Trophoblast cell (in vitro differentiated cells and primary cell): ENCODE results near the gene DEUP1.

ENCODE experiments used
- DNase-seq, 2 donors: peaks; one replicate each; pipeline ENCODE4 v3.0.0-alpha.2; 2016
- H2AFZ ChIP-seq: 2 replicates; pipeline ENCODE4 v1.6.1; 2013; ENCODE audit warnings: low read length, moderate library complexity, mild to moderate bottlenecking; ENCODE audit not compliant: insufficient read depth, poor library complexity
- H2AK5ac ChIP-seq: 2 replicates; pipeline ENCODE4 v1.6.1; 2013; ENCODE audit warnings: mild to moderate bottlenecking, low read length
- H2BK120ac ChIP-seq: 2 replicates; pipeline ENCODE4 v1.6.1; 2013; ENCODE audit warnings: low read length, mild to moderate bottlenecking, moderate library complexity; ENCODE audit not compliant: insufficient read depth, poor library complexity
- H2BK12ac ChIP-seq: 2 replicates; pipeline ENCODE4 v1.6.1; 2013; ENCODE audit warnings: mild to moderate bottlenecking, low read length, moderate library complexity
- H2BK5ac ChIP-seq: 2 replicates; pipeline ENCODE4 v1.6.1; 2013; ENCODE audit warnings: low read length, low read depth, moderate library complexity, mild to moderate bottlenecking; ENCODE audit not compliant: poor library complexity
- H3K14ac ChIP-seq: 2 replicates; pipeline ENCODE4 v1.6.1; 2013; ENCODE audit warnings: mild to moderate bottlenecking, low read length
- H3K18ac ChIP-seq: 2 replicates; pipeline ENCODE4 v1.6.1; 2013; ENCODE audit warnings: mild to moderate bottlenecking, low read length
- H3K23ac ChIP-seq: 2 replicates; pipeline ENCODE4 v1.6.1; 2013; ENCODE audit warnings: low read length
- H3K27ac ChIP-seq: 2 replicates; pipeline ENCODE4 v1.5.1; 2013; ENCODE audit warnings: low read depth, mild to moderate bottlenecking, inconsistent platforms, low read length, moderate library complexity
- H3K27me3 ChIP-seq: 2 replicates; pipeline ENCODE4 v1.6.1; 2013; ENCODE audit warnings: inconsistent platforms, mild to moderate bottlenecking, low read length, moderate library complexity; ENCODE audit not compliant: insufficient read depth
- H3K36me3 ChIP-seq, 2 experiments: 1 replicate in 1 of 2; 2 replicates in 1 of 2; pipeline ENCODE4 v1.6.1; 2013; ENCODE audit warnings: low read length in 2 of 2, mild to moderate bottlenecking in 2 of 2, moderate library complexity in 1 of 2; ENCODE audit not compliant: insufficient read depth in 2 of 2, control insufficient read depth in 1 of 2
- H3K4ac ChIP-seq: 2 replicates; pipeline ENCODE4 v1.6.1; 2013; ENCODE audit warnings: low read depth, mild to moderate bottlenecking, low read length, moderate library complexity
- H3K4me1 ChIP-seq, 2 experiments: 1 replicate in 1 of 2; 2 replicates in 1 of 2; pipeline ENCODE4 v1.6.1; 2013; ENCODE audit warnings: low read length in 2 of 2, mild to moderate bottlenecking in 2 of 2, moderate library complexity in 1 of 2; ENCODE audit not compliant: insufficient read depth in 2 of 2, control insufficient read depth in 1 of 2
- H3K4me2 ChIP-seq: 2 replicates; pipeline ENCODE4 v1.6.1; 2013; ENCODE audit warnings: inconsistent platforms, mild to moderate bottlenecking, low read length, moderate library complexity
- H3K4me3 ChIP-seq: 2 replicates; pipeline ENCODE4 v1.5.1; 2013; ENCODE audit warnings: mild to moderate bottlenecking, low read depth, low read length, inconsistent platforms
- H3K79me1 ChIP-seq: one replicate; pipeline ENCODE4 v1.6.1; 2013; ENCODE audit warnings: low read length
- H3K79me2 ChIP-seq: 2 replicates; pipeline ENCODE4 v1.6.1; 2013; ENCODE audit warnings: low read length, mild to moderate bottlenecking; ENCODE audit not compliant: control insufficient read depth, insufficient read depth, poor library complexity
- H3K9ac ChIP-seq: 2 replicates; pipeline ENCODE4 v1.6.1; 2013; ENCODE audit warnings: mild to moderate bottlenecking, low read length
- H3K9me3 ChIP-seq: 2 replicates; pipeline ENCODE4 v1.6.1; 2013; ENCODE audit warnings: low read depth, mild to moderate bottlenecking, control low read depth, inconsistent platforms, low read length; ENCODE audit not compliant: insufficient read depth
- H4K12ac ChIP-seq: 2 replicates; pipeline ENCODE4 v1.6.1; 2013; ENCODE audit warnings: low read depth, mild to moderate bottlenecking, low read length, moderate library complexity
- H4K8ac ChIP-seq: 2 replicates; pipeline ENCODE4 v1.6.1; 2013; ENCODE audit warnings: low read depth, mild to moderate bottlenecking, low read length, moderate library complexity
- H4K91ac ChIP-seq: one replicate; pipeline ENCODE4 v1.6.1; 2013; ENCODE audit warnings: low read depth, mild to moderate bottlenecking, low read length, moderate library complexity
- WGBS: extraction: QIAGEN DNeasy Blood & Tissue Kit; methylation state at CpG from one replicate; pipeline ENCODE4 v1.1.7; 2013; ENCODE audit warnings: missing lambda C conversion rate; ENCODE audit not compliant: insufficient read length, insufficient coverage; ENCODE audit errors: extremely low coverage; 5-methylcytosine and 5-hydroxymethylcytosine counted together

The DEUP1 gene

DNA sequence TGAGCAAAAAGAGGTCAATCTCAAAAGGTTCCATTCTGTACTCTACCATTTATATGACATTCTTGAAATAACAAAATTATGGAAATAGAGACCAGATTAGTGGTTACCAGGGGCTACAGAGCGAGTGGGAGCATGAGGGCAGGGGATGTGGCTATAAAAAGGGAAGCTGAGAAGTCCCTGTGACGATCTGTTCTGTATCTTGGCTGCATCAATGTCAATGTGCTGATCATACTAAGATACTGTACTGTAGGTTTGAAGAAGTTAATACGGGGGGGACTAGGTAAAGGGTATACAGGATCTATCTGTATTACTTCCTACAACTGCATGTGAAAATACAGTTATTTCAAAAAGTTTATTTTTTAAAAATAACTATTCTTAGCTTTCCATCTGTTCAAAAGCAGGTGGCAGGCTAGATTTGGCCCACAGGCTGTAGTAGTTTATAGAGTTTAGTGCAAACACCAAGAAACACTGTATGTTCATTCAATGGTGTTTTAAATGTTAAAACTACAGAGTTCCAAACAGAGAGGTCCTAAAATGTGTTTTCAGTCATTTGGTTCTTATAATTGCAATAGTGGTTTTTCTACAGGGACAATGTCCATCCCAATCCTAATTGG is 134.5 kb downstream of the DEUP1 start:
- Histone ChIP-seq H3K79me1 (no peaks in the 10 kb centered on the region), H3K36me3 (no peaks in the 10 kb centered on the region), H3K4ac (no peak overlapping the region), H3K14ac (no peak overlapping the region), H3K4me1 (no peaks in the 10 kb centered on the region), H3K9me3 (no peaks in the 10 kb centered on the region), H2BK12ac (no peak overlapping the region), H4K8ac (no peak overlapping the region), H3K18ac (no peak overlapping the region), H3K4me2 (no peak overlapping the region), H3K4me3 (no peak overlapping the region), H4K91ac (no peak overlapping the region), H3K23ac (no peak overlapping the region), H2AK5ac (no peak overlapping the region), H3K27me3 (no peaks in the 10 kb centered on the region), H3K27ac (no peak overlapping the region), H2BK120ac (no peak overlapping the region), H4K12ac (no peak overlapping the region), H3K79me2 (no peaks in the 10 kb centered on the region), H2BK5ac (no peak overlapping the region), H3K9ac (no peak overlapping the region), H2AFZ (no peak overlapping the region)
- DNase-seq, result no peak
- no CpG with 5 or more reads among the region's 3 CpGs for WGBS

DNA sequence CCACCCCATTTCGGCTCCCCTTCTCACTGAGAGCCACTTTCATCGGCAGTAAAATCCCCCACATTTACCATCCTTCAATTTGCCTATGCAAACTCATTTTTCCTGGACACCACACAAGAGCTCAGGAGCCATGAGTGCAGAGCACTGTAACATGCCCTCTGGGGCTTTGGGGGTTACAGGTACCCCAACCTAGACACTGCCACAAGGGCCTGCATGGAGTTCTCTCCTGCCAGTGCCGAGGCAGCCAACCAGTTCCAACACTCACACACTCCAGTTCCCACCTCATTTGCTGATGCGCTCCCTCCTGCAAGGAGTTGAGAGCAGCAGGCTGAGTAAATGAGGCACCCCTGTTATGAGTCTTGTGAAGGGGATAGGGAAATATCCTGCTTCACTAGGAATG is 136.5 kb downstream of the DEUP1 start:
- no peaks in the 10 kb centered on the region for H3K9me3 ChIP-seq
- H3K27ac ChIP-seq, result no peak overlapping the region
- no peak overlapping the region for H2BK12ac ChIP-seq
- no peak overlapping the region for H3K9ac ChIP-seq
- no CpG with 5 or more reads among the region's 4 CpGs for WGBS
- H3K4me2 ChIP-seq, result no peak overlapping the region
- H4K12ac ChIP-seq, result no peak overlapping the region
- no peaks in the 10 kb centered on the region for H3K4me1 ChIP-seq
- no peak overlapping the region for H2AK5ac ChIP-seq
- no peak overlapping the region for H3K18ac ChIP-seq
- H3K36me3 ChIP-seq, result no peaks in the 10 kb centered on the region
- H3K23ac ChIP-seq, result no peak overlapping the region
- H3K4ac ChIP-seq, result no peak overlapping the region
- no peak overlapping the region for H3K4me3 ChIP-seq
- no peak overlapping the region for H3K14ac ChIP-seq
- no peak overlapping the region for H4K8ac ChIP-seq
- no peaks in the 10 kb centered on the region for H3K79me1 ChIP-seq
- H4K91ac ChIP-seq, result no peak overlapping the region
- H2BK120ac ChIP-seq, result no peak overlapping the region
- no peak for DNase-seq
- H3K27me3 ChIP-seq, result no peaks in the 10 kb centered on the region
- H2AFZ ChIP-seq, result no peak overlapping the region
- no peaks in the 10 kb centered on the region for H3K79me2 ChIP-seq
- no peak overlapping the region for H2BK5ac ChIP-seq

DNA sequence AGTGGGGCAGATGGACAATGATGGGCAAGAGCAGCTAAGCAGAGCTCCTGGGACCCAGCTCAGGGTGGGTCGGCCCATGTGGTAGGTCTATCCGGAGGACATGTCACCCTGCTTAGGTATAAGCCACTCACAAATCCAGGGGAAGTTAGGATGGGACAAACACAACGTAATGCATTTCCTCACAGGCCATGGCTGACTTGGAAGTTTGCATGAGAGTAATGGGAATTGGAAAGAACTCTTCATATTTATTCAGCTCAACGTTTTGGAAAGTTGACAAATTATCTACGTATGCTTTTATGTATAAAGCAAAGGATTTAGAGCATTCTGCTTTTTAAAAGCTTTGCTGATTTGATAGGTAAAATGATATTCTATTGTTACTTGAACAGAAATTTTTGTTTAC is 137.7 kb downstream of the DEUP1 start:
- Histone ChIP-seq H3K79me1 (no peaks in the 10 kb centered on the region), H3K23ac (no peak overlapping the region), H2BK120ac (no peak overlapping the region), H2BK12ac (no peak overlapping the region), H3K79me2 (no peaks in the 10 kb centered on the region), H3K4me2 (no peak overlapping the region), H2AK5ac (no peak overlapping the region), H3K18ac (no peak overlapping the region), H2AFZ (no peak overlapping the region), H3K27ac (no peak overlapping the region), H4K12ac (no peak overlapping the region), H3K4me1 (no peaks in the 10 kb centered on the region), H3K4ac (no peak overlapping the region), H4K91ac (no peak overlapping the region), H4K8ac (no peak overlapping the region), H3K14ac (no peak overlapping the region), H3K9me3 (no peaks in the 10 kb centered on the region), H3K9ac (no peak overlapping the region), H3K27me3 (no peaks in the 10 kb centered on the region), H3K36me3 (no peaks in the 10 kb centered on the region), H2BK5ac (no peak overlapping the region), H3K4me3 (no peak overlapping the region)
- no CpG with 5 or more reads among the region's 5 CpGs for WGBS
- no peak for DNase-seq

- Histone ChIP-seq H4K8ac (no peak overlapping the region), H3K36me3 (peaks cover 3% of the 10 kb centered on the region in 2 experiments), H2AK5ac (no peak overlapping the region), H3K27ac (no peak overlapping the region), H3K14ac (no peak overlapping the region), H3K23ac (no peak overlapping the region), H2BK12ac (no peak overlapping the region), H2BK120ac (no peak overlapping the region), H3K18ac (no peak overlapping the region), H3K4me3 (no peak overlapping the region), H3K79me2 (no peaks in the 10 kb centered on the region), H2BK5ac (no peak overlapping the region), H2AFZ (no peak overlapping the region), H3K4me1 (peaks cover 3 to 5% of the 10 kb centered on the region in 2 experiments), H3K4ac (no peak overlapping the region), H3K79me1 (no peaks in the 10 kb centered on the region), H4K12ac (no peak overlapping the region), H3K9me3 (no peaks in the 10 kb centered on the region), H3K9ac (no peak overlapping the region), H3K4me2 (no peak overlapping the region), H4K91ac (no peak overlapping the region), H3K27me3 (no peaks in the 10 kb centered on the region)
- DNase-seq, result no peak
- no CpG with 5 or more reads among the region's 1 CpG for WGBS
These were observed 143.6 kb downstream of the DEUP1 start for GRCh38 chr11:93474123-93474522.
